ENCODE data around the gene C11orf98.
A peak's percentile ranks its signal among the peaks of the same experiment; 100 is the strongest.
"Not testable (repeated sequence)": the region's sequence is repeated elsewhere in the genome, so short reads cannot be mapped to it uniquely, and the experiment has no call there.

C11orf98 gene

DNA sequence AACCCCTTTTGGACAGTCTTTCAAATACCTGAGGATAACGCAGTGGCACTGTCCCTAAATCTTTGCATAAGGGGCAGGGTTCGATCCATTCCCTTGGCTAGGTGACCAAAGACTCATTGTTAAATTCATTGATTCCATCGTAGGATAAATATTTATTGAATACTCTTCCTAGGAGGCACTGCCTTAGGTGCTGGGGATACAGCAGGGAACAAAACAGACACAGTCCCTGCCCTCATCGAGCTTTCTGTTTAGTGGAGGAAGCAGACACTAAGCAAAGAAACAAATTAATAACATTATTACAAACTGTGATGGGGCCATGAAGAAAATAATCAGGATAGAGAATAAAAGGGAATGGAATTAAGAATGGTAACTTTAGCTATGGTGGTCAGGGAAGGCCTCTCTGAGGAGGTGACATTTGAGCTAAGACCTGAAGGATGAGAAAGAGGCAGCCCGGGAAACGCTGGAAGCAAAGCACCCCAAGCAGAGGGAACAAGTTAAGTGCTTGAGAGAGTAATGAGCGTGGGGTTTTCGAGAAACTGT is 43.9 kb downstream of the C11orf98 start:
- H3K4me3 ChIP-seq (ENCODE audit: control insufficient read depth, low read depth, low read length): peak overlapping the region; percentile 88
- DNase-seq (ENCODE audit: low read depth): no peak
- TF ChIP-seq, protein P1, sequence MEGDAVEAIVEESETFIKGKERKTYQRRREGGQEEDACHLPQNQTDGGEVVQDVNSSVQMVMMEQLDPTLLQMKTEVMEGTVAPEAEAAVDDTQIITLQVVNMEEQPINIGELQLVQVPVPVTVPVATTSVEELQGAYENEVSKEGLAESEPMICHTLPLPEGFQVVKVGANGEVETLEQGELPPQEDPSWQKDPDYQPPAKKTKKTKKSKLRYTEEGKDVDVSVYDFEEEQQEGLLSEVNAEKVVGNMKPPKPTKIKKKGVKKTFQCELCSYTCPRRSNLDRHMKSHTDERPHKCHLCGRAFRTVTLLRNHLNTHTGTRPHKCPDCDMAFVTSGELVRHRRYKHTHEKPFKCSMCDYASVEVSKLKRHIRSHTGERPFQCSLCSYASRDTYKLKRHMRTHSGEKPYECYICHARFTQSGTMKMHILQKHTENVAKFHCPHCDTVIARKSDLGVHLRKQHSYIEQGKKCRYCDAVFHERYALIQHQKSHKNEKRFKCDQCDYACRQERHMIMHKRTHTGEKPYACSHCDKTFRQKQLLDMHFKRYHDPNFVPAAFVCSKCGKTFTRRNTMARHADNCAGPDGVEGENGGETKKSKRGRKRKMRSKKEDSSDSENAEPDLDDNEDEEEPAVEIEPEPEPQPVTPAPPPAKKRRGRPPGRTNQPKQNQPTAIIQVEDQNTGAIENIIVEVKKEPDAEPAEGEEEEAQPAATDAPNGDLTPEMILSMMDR (conservative IDR thresholded peaks at IDR 0.05; ENCODE audit: control insufficient read depth, insufficient read depth, low read depth, low read length): no peak

DNA sequence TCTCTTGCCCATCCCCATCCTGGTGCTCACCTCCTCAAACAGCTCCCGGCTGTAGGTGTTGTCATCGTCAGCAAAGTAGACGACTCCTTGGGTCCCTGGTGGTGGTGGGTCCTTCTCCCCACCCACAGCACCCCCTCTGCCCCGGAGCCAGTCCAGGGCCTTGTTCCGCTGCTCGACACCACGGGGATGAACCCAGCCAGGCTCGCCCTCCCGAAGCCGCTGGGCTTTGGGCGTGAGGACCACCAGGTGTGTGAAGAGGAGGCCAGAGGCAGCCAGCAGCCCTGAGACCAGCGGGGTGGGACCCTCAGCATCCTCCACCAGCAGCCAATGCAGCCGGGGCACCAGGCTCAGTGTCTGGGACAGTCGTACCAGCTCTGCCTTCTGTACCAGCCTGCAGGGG is 48.1 kb downstream of the C11orf98 start:
- not testable (repeated sequence) for H3K4me3 ChIP-seq (ENCODE audit: control insufficient read depth, low read depth, low read length); DNase-seq (ENCODE audit: low read depth)

DNA sequence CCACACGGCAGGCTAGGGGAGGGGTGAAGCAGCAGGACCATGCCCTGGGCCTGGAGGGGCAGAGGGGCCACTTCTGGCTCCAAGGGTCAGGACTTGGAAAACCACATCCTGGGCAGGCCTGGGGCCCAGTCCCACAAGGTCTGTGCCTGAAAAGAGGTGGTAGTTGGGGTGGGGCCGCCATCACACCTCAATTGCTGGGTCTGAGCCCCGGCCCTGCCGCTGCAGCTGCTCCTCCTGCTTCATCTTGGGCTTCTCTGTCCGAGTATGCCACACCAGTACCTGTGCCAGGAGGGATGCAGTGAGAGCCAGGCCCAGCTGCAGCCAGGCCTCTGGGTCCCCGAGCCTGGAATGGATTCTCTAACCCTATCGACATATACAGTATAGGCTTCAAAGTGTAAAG is 49.5 kb downstream of the C11orf98 start:
- TF ChIP-seq, protein P1 (conservative IDR thresholded peaks at IDR 0.05; ENCODE audit: control insufficient read depth, insufficient read depth, low read depth, low read length): no peak
- no peak for DNase-seq (ENCODE audit: low read depth)
- H3K4me3 ChIP-seq (ENCODE audit: control insufficient read depth, low read depth, low read length): no peak overlapping the region

DNA sequence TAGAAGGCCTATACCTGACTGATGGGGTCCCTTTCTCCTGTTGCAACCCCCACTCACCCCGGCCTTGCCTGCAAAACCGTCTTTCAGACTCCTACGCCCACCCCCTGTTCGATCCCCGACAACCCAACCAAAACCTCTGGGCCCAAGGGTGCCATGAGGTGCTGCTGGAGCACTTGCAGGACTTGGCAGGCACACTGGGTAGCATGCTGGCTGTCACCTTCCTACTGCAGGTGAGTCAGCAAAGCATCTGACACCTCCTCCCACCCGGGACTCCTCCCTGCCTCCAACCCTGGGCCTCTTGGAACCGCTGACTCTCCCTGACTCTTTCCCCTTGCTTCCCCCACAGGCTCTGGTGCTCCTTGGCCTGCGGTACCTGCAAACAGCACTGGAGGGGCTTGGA is 50.7 kb downstream of the C11orf98 start:
- no peak for DNase-seq (ENCODE audit: low read depth)
- H3K4me3 ChIP-seq (ENCODE audit: control insufficient read depth, low read depth, low read length): no peak overlapping the region
- TF ChIP-seq, protein P1 (conservative IDR thresholded peaks at IDR 0.05; ENCODE audit: control insufficient read depth, insufficient read depth, low read depth, low read length): no peak

DNA sequence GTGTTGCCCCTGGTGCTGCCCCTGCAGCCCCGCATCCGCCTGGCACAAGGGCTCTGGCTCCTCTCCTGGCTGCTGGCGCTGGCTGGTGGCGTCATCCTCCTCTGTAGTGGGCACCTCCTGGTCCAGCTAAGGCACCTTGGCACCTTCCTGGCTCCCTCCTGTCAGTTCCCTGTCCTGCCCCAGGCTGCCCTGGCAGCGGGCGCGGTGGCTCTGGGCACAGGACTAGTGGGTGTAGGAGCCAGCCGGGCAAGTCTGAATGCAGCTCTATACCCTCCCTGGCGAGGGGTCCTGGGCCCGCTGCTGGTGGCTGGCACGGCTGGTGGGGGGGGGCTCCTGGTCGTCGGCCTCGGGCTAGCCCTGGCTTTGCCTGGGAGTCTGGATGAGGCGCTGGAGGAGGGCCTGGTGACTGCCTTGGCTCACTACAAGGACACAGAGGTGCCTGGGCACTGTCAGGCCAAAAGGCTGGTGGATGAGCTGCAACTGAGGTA is 51.7 kb downstream of the C11orf98 start:
- TF ChIP-seq, protein P1 (conservative IDR thresholded peaks at IDR 0.05; ENCODE audit: control insufficient read depth, insufficient read depth, low read depth, low read length): no peak
- H3K4me3 ChIP-seq (ENCODE audit: control insufficient read depth, low read depth, low read length): no peak overlapping the region
- DNase-seq (ENCODE audit: low read depth): no peak
